H9 (cell line): ENCODE data around the gene AGK. TPM values are rescaled to one million over a fixed set of nuclear protein-coding genes. Genes with fewer than 3 reads are reported as not detected.
A peak's percentile ranks its signal among the peaks of the same experiment; 100 is the strongest.

Experiments
- DNase-seq: peaks from one replicate; pipeline ENCODE4 v3.0.0-alpha.2; 2017
- H2AFZ ChIP-seq: one replicate; pipeline ENCODE4 v1.6.1; 2013; ENCODE audit warnings: mild to moderate bottlenecking, low read length, control low read depth, moderate library complexity
- H2AK5ac ChIP-seq: 2 replicates; pipeline ENCODE4 v1.6.1; 2013; ENCODE audit warnings: low read length, control low read depth, mixed read lengths; ENCODE audit not compliant: insufficient read length
- H2BK120ac ChIP-seq: one replicate; pipeline ENCODE4 v1.6.1; 2013; ENCODE audit warnings: low read depth, mild to moderate bottlenecking, low read length, control low read depth, inconsistent platforms; ENCODE audit not compliant: poor library complexity, severe bottlenecking
- H2BK12ac ChIP-seq: 2 replicates; pipeline ENCODE4 v1.6.1; 2013; ENCODE audit warnings: low read length, control low read depth, mixed read lengths, low read depth; ENCODE audit not compliant: insufficient read length
- H2BK15ac ChIP-seq: 2 replicates; pipeline ENCODE4 v1.6.1; 2013; ENCODE audit warnings: low read depth, low read length, control low read depth
- H2BK20ac ChIP-seq: one replicate; pipeline ENCODE4 v1.6.1; 2013; ENCODE audit warnings: low read depth, mild to moderate bottlenecking, low read length, control low read depth, inconsistent platforms; ENCODE audit not compliant: poor library complexity, severe bottlenecking
- H2BK5ac ChIP-seq: 2 replicates; pipeline ENCODE4 v1.6.1; 2013; ENCODE audit warnings: low read length, control low read depth, mixed read lengths; ENCODE audit not compliant: insufficient read length
- H3K14ac ChIP-seq: 2 replicates; pipeline ENCODE4 v1.6.1; 2013; ENCODE audit warnings: low read length, control low read depth; ENCODE audit not compliant: insufficient read depth
- H3K18ac ChIP-seq: 2 replicates; pipeline ENCODE4 v1.6.1; 2013; ENCODE audit warnings: low read depth, mild to moderate bottlenecking, mixed read lengths, low read length, control low read depth; ENCODE audit not compliant: insufficient read length
- H3K23ac ChIP-seq: 2 replicates; pipeline ENCODE4 v1.6.1; 2013; ENCODE audit warnings: low read length, control low read depth, mixed read lengths, low read depth; ENCODE audit not compliant: insufficient read length
- H3K23me2 ChIP-seq: 2 replicates; pipeline ENCODE4 v1.6.1; 2013; ENCODE audit warnings: low read depth, mild to moderate bottlenecking, mixed read lengths, low read length, control low read depth; ENCODE audit not compliant: insufficient read length, poor library complexity, severe bottlenecking
- H3K27ac ChIP-seq: 2 replicates; pipeline ENCODE4 v1.5.1; 2013; ENCODE audit warnings: low read length, control low read depth, mixed read lengths, low read depth; ENCODE audit not compliant: insufficient read length
- H3K27me3 ChIP-seq: 2 replicates; pipeline ENCODE4 v1.6.1; 2013; ENCODE audit warnings: low read length, control low read depth, inconsistent platforms; ENCODE audit not compliant: insufficient read depth
- H3K4ac ChIP-seq: 2 replicates; pipeline ENCODE4 v1.6.1; 2013; ENCODE audit warnings: low read depth, mild to moderate bottlenecking, control low read depth, inconsistent platforms, low read length, moderate library complexity
- H3K4me1 ChIP-seq: 2 replicates; pipeline ENCODE4 v1.6.1; 2013; ENCODE audit warnings: low read length, control low read depth, inconsistent platforms; ENCODE audit not compliant: insufficient read depth
- H3K4me2 ChIP-seq: 2 replicates; pipeline ENCODE4 v1.6.1; 2013; ENCODE audit warnings: low read length, control low read depth, mixed read lengths; ENCODE audit not compliant: insufficient read length, insufficient read depth
- H3K56ac ChIP-seq: 2 replicates; pipeline ENCODE4 v1.6.1; 2013; ENCODE audit warnings: low read depth, mild to moderate bottlenecking, mixed read lengths, low read length, control low read depth; ENCODE audit not compliant: insufficient read length
- H3K79me1 ChIP-seq: 2 replicates; pipeline ENCODE4 v1.6.1; 2013; ENCODE audit warnings: low read depth, mild to moderate bottlenecking, moderate library complexity, low read length, control low read depth, inconsistent platforms; ENCODE audit not compliant: insufficient read depth, poor library complexity, severe bottlenecking
- H3K79me2 ChIP-seq: 2 replicates; pipeline ENCODE4 v1.6.1; 2013; ENCODE audit warnings: low read length, control low read depth, inconsistent platforms; ENCODE audit not compliant: insufficient read depth
- H3K9ac ChIP-seq: 2 replicates; pipeline ENCODE4 v1.6.1; 2013; ENCODE audit warnings: low read length, control low read depth, mixed read lengths; ENCODE audit not compliant: insufficient read length; ENCODE audit errors: extremely low read depth
- H3K9me3 ChIP-seq: one replicate; pipeline ENCODE4 v1.6.1; 2013; ENCODE audit warnings: low read depth, low read length, inconsistent platforms; ENCODE audit not compliant: control insufficient read depth
- H3T11ph ChIP-seq: one replicate; pipeline ENCODE4 v1.6.1; 2013; ENCODE audit warnings: mild to moderate bottlenecking, low read length, control low read depth, inconsistent platforms
- H4K20me1 ChIP-seq: one replicate; pipeline ENCODE4 v1.6.1; 2013; ENCODE audit not compliant: control insufficient read depth, insufficient read length, insufficient read depth
- H4K5ac ChIP-seq: 2 replicates; pipeline ENCODE4 v1.6.1; 2013; ENCODE audit warnings: low read depth, mild to moderate bottlenecking, mixed read lengths, low read length, control low read depth; ENCODE audit not compliant: insufficient read length
- H4K8ac ChIP-seq: replicated peaks from 2 replicates; pipeline ENCODE4 v1.6.1; 2013; ENCODE audit warnings: low read length, control low read depth, mixed read lengths, low read depth; ENCODE audit not compliant: insufficient read length
- H4K91ac ChIP-seq: 2 replicates; pipeline ENCODE4 v1.6.1; 2013; ENCODE audit warnings: low read depth, mild to moderate bottlenecking, moderate library complexity, mixed read lengths, low read length, control low read depth; ENCODE audit not compliant: insufficient read length
- H3K27ac Mint-ChIP-seq, 3 experiments: 2 replicates in 2 of 3; 3 replicates in 1 of 3; pipeline ENCODE4 v1.8.0; 2020 to 2021; ENCODE audit warnings: mixed read lengths in 3 of 3, mild to moderate bottlenecking in 1 of 3, moderate library complexity in 1 of 3
- H3K27me3 Mint-ChIP-seq: 2 replicates; pipeline ENCODE4 v1.8.0; 2021; ENCODE audit warnings: low read depth, mild to moderate bottlenecking, moderate library complexity, mixed read lengths
- H3K36me3 Mint-ChIP-seq, 3 experiments: 2 replicates in 2 of 3; 3 replicates in 1 of 3; pipeline ENCODE4 v1.8.0; 2020 to 2021; ENCODE audit warnings: low read depth in 3 of 3, mixed read lengths in 3 of 3; ENCODE audit not compliant: insufficient read depth in 1 of 3
- H3K4me1 Mint-ChIP-seq, 2 experiments: 2 replicates each; pipeline ENCODE4 v1.8.0; 2020; ENCODE audit warnings: mixed read lengths in 2 of 2
- H3K4me3 Mint-ChIP-seq, 2 experiments: 2 replicates in 1 of 2; 3 replicates in 1 of 2; pipeline ENCODE4 v1.8.0; 2020 to 2021; ENCODE audit warnings: mild to moderate bottlenecking in 2 of 2, mixed read lengths in 2 of 2, moderate library complexity in 1 of 2
- H3K9me3 Mint-ChIP-seq, 2 experiments: 2 replicates in 1 of 2; 3 replicates in 1 of 2; pipeline ENCODE4 v1.8.0; 2020; ENCODE audit warnings: mild to moderate bottlenecking in 2 of 2, mixed read lengths in 2 of 2, moderate library complexity in 1 of 2
- WGBS: extraction: QIAGEN DNeasy Blood & Tissue Kit; methylation state at CpG from one replicate; pipeline ENCODE4 v1.1.7; 2013; ENCODE audit warnings: missing lambda C conversion rate, low lambda C conversion rate, mixed read lengths; ENCODE audit not compliant: insufficient read length; ENCODE audit errors: extremely low coverage; 5-methylcytosine and 5-hydroxymethylcytosine counted together
- total RNA-seq: library from RNA; stranded (reverse); gene quantifications from 2 replicates; pipeline ENCODE4 v1.2.1, GENCODE V29; 2021
- TF ChIP-seq, protein P1 (sequence below): fragments of 200-600 bp; sonication (generic); conservative IDR thresholded peaks from 3 replicates; pipeline ENCODE4 v1.8.0; 2021; ENCODE audit warnings: antibody characterized with exemption, mild to moderate bottlenecking

AGK gene
- total RNA-seq, 1 experiment from 2014 or later = 35.1 TPM

- Histone ChIP-seq H3K79me1 (no peaks in the 10 kb centered on the region), H2BK15ac (no peak overlapping the region), H4K5ac (no peak overlapping the region), H3K4me2 (no peak overlapping the region), H3K18ac (no peak overlapping the region), H3K14ac (no peak overlapping the region), H4K91ac (no peak overlapping the region), H3T11ph (no peak overlapping the region), H2AFZ (no peak overlapping the region), H3K23me2 (no peaks in the 10 kb centered on the region), H3K4ac (no peak overlapping the region), H3K4me1 (no peaks in the 10 kb centered on the region), H3K79me2 (no peaks in the 10 kb centered on the region), H4K8ac (no peak overlapping the region), H4K20me1 (no peaks in the 10 kb centered on the region), H3K56ac (no peak overlapping the region), H3K9me3 (no peaks in the 10 kb centered on the region), H3K27ac (no peak overlapping the region), H2BK20ac (no peak overlapping the region), H3K9ac (no peak overlapping the region), H3K23ac (no peak overlapping the region), H2BK12ac (no peak overlapping the region), H2BK5ac (no peak overlapping the region), H2AK5ac (no peak overlapping the region), H3K27me3 (no peaks in the 10 kb centered on the region), H2BK120ac (no peak overlapping the region)
- H3K27ac Mint-ChIP-seq = peak overlapping the region in 1 of 3 experiments; percentile 21; a peak in 2 of 7 replicates
- H3K4me1 Mint-ChIP-seq = peaks cover 8 to 12% of the 10 kb centered on the region in 2 experiments
- TF ChIP-seq, protein P1, sequence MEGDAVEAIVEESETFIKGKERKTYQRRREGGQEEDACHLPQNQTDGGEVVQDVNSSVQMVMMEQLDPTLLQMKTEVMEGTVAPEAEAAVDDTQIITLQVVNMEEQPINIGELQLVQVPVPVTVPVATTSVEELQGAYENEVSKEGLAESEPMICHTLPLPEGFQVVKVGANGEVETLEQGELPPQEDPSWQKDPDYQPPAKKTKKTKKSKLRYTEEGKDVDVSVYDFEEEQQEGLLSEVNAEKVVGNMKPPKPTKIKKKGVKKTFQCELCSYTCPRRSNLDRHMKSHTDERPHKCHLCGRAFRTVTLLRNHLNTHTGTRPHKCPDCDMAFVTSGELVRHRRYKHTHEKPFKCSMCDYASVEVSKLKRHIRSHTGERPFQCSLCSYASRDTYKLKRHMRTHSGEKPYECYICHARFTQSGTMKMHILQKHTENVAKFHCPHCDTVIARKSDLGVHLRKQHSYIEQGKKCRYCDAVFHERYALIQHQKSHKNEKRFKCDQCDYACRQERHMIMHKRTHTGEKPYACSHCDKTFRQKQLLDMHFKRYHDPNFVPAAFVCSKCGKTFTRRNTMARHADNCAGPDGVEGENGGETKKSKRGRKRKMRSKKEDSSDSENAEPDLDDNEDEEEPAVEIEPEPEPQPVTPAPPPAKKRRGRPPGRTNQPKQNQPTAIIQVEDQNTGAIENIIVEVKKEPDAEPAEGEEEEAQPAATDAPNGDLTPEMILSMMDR = no peak
- no peaks in the 10 kb centered on the region for H3K9me3 Mint-ChIP-seq
- WGBS = no CpG with 5 or more reads among the region's 4 CpGs
- no peaks in the 10 kb centered on the region for H3K27me3 Mint-ChIP-seq
- H3K36me3 Mint-ChIP-seq = peaks cover 4 to 15% (median 9%) of the 10 kb centered on the region in 3 experiments; a peak in 5 of 7 replicates
- no peak overlapping the region for H3K4me3 Mint-ChIP-seq
- no peak for DNase-seq
These were observed 49.2 kb downstream of the AGK start for GRCh38 chr7:141600168-141601006.
